ENCODE data around the gene HDAC4. TPM values are rescaled to one million over a fixed set of nuclear protein-coding genes. Genes with fewer than 3 reads are reported as not detected.
A peak's percentile ranks its signal among the peaks of the same experiment; 100 is the strongest.

Gene HDAC4
- total RNA-seq, 1 experiment from 2014 or later: 44.4 TPM

GRCh38 chr2:239265681-239266433 is 135.0 kb downstream of the HDAC4 start:
- TF ChIP-seq CREB1 (CRISPR knock-in tag; IDR thresholded peaks at IDR 0.05) (no peak), EMX1 (CRISPR knock-in tag; IDR thresholded peaks at IDR 0.05) (no peak), HMGA2 (CRISPR knock-in tag; IDR thresholded peaks at IDR 0.05) (no peak), ZNF671 (CRISPR knock-in tag; IDR thresholded peaks at IDR 0.05) (no peak)
- POLR2A ChIA-PET: no interaction called here
- CTCF ChIA-PET: no interaction called here
- Mint-ChIP-seq H3K4me1 (peaks cover 59% of the 10 kb centered on the region), H3K4me3 (no peak overlapping the region), H3K27me3 (ENCODE audit: low read depth) (no peaks in the 10 kb centered on the region), H3K36me3 (no peaks in the 10 kb centered on the region), H3K9me3 (no peaks in the 10 kb centered on the region), H3K27ac (peak overlapping the region; percentile 60)
- DNase-seq (ENCODE audit: low spot score) (no peak), ATAC-seq (no peak)

- Mint-ChIP-seq H3K27ac (peak overlapping the region; percentile 94), H3K9me3 (no peaks in the 10 kb centered on the region), H3K27me3 (ENCODE audit: low read depth) (no peaks in the 10 kb centered on the region), H3K36me3 (no peaks in the 10 kb centered on the region), H3K4me1 (peaks cover 53% of the 10 kb centered on the region), H3K4me3 (no peak overlapping the region)
- DNase-seq (ENCODE audit: low spot score) (no peak), ATAC-seq (no peak)
- ChIA-PET POLR2A (no interaction called here), CTCF (no interaction called here)
- TF ChIP-seq AFF4 (CRISPR knock-in tag; IDR thresholded peaks at IDR 0.05; ENCODE audit: borderline replicate concordance) (no peak), ATF6 (CRISPR knock-in tag; IDR thresholded peaks at IDR 0.05) (no peak), CREM (CRISPR knock-in tag; IDR thresholded peaks at IDR 0.05) (no peak), TP53 (CRISPR knock-in tag; IDR thresholded peaks at IDR 0.05) (no peak), RELA (CRISPR knock-in tag; IDR thresholded peaks at IDR 0.05; ENCODE audit: borderline replicate concordance) (no peak), E2F5 (CRISPR knock-in tag; IDR thresholded peaks at IDR 0.05) (no peak), MXD4 (CRISPR knock-in tag; IDR thresholded peaks at IDR 0.05; ENCODE audit: borderline replicate concordance) (no peak), ZNF263 (CRISPR knock-in tag; IDR thresholded peaks at IDR 0.05; ENCODE audit: low read depth) (no peak), ESRRA (CRISPR knock-in tag; IDR thresholded peaks at IDR 0.05; ENCODE audit: borderline replicate concordance) (no peak), HMGA2 (CRISPR knock-in tag; IDR thresholded peaks at IDR 0.05) (no peak), ZNF121 (CRISPR knock-in tag; IDR thresholded peaks at IDR 0.05) (no peak), TEAD4 (CRISPR knock-in tag; IDR thresholded peaks at IDR 0.05) (no peak), SOX15 (CRISPR knock-in tag; IDR thresholded peaks at IDR 0.05) (no peak), SMAD3 (CRISPR knock-in tag; IDR thresholded peaks at IDR 0.05; ENCODE audit: borderline replicate concordance) (no peak), ARID4B (CRISPR knock-in tag; IDR thresholded peaks at IDR 0.05; ENCODE audit: borderline replicate concordance) (no peak), ZBTB43 (CRISPR knock-in tag; IDR thresholded peaks at IDR 0.05) (no peak), ERG (CRISPR knock-in tag; IDR thresholded peaks at IDR 0.05) (no peak), EMX1 (CRISPR knock-in tag; IDR thresholded peaks at IDR 0.05) (no peak)
These were observed 135.8 kb downstream of the HDAC4 start for GRCh38 chr2:239264838-239265651.

All from WTC11 (cell line).